GM21619 (cell line): Measurements from ENCODE around the gene FXR1.
"Not testable (repeated sequence)": the region's sequence is repeated elsewhere in the genome, so short reads cannot be mapped to it uniquely, and the experiment has no call there.

ENCODE experiments used
- ATAC-seq: cut with Tn5 transposase; IDR thresholded peaks from one replicate; pipeline ENCODE4 v1.9.1; 2021; ENCODE audit not compliant: unreplicated experiment

FXR1 gene

DNA sequence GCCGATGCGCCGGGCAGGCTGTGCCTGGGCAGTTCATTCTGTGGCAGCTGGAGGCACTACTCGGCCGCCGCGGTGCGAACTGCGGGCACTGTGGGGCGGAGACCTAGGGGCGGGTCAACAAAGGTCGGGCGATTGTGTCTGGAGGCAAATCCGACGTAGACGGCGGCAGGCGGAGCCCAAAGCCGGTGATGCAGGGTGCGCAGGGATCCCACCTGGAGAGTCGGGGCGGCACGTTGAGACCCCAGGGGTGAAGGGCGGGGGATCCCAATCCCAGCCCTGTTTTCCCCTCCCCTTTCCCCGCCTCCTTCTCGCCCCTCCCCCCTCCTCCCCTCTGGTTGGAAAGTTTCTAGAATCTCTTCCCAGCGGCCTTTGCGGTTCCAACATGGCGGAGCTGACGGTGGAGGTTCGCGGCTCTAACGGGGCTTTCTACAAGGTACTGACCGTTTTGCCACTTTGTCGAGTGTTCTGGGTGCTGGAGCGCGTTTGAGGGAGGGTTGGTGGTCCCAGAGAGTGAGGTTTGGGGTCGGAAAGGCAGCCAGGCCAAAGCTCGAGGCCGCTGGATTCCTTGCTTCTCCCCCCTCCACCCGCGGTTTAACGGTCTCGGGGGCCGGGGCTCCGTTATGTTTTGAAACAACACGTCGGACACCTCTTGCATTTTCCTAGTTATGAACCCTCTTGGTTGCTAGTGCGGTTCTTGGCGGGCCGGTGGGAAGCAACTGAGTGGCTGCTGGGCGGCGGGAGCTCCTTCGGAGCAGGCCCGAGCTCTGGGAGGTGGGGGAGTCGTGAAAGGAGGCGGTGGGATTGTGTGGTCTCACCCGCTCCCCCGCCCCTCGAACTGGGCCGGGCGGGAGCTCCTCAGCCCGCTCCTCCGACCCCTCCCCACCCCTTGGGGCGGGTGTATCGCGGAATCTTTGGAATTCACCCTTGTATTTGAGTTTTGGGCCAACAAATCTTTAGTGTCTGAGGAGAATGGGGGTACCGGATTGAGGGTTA, at the start of gene FXR1:
FXR1 (plus strand) TSS at position 367 of the 993 bp plus-strand sequence; CDS start at position 383, 16 bp downstream.
- ATAC-seq = peak; percentile 99

DNA sequence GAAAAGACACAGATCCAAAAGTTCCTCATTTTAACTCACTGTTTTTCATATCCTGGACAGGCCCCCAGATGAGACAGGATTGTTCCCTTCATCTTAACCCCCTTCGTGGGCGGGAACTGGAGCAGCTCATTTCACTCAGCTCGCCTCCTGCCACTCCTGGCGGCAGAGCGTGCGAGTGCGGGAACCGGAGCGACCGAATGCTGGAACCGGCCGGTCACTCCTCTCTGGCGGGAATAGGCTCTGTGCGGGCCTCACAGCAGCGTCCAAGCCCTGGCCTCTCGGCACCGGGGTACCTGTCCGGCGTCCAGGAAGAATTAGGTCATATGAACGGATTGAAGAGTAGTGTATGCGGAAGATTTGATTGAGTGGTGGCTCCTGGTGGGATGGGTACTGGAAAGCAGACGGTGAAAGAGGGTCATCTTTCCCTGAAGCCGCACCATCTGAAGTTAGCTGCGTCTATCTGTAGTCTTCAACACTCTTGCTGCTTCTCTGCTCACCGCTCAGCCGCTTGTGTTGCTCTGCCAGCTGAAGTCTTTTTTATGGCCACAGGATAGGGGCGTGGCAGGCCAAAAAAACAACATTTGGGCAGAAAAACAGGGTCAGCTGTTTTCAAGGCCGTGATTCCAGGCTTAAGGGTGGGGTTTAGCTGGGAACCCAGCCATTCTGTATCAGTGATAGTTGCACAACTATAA, 42.3 kb upstream of the FXR1 start:
- no peak for ATAC-seq

DNA sequence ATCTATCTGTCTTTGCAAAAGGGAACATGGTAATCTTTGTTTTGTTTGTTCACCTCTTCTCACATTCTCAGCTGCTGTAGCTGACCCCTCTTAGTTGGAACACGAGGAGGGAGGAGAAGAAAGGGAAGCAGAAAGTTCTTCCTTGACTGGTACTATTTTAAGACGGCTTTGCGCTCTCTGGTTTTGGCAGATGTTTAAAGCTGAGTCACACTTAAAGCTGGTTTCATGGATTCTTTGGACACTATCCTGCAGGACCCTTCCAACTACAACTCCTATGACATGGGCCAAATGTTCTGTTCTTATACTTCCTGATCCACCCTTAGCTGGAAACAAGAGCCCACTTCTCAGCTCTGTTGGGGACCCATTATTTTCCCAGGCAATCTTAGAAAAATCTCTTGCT, 40.6 kb upstream of the FXR1 start:
- no peak for ATAC-seq

DNA sequence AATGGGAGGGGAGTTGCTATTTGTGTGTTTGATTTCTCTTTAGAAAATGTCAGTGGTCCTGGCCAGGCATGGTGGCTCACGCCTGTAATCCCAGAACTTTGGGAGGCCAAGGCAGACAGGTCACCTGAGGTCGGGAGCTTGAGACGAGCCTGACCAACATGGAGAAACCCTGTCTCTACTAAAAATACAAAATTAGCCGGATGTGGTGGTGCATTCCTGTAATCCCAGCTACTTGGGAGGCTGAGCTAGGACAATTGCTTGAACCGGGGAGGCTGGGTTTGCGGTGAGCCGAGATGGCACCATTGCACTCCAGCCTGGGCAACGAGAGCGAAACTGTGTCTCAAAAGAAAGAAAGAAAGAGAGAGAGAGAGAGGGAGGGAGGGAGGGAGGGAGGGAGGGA, 40.0 kb upstream of the FXR1 start:
- not testable (repeated sequence) for ATAC-seq

DNA sequence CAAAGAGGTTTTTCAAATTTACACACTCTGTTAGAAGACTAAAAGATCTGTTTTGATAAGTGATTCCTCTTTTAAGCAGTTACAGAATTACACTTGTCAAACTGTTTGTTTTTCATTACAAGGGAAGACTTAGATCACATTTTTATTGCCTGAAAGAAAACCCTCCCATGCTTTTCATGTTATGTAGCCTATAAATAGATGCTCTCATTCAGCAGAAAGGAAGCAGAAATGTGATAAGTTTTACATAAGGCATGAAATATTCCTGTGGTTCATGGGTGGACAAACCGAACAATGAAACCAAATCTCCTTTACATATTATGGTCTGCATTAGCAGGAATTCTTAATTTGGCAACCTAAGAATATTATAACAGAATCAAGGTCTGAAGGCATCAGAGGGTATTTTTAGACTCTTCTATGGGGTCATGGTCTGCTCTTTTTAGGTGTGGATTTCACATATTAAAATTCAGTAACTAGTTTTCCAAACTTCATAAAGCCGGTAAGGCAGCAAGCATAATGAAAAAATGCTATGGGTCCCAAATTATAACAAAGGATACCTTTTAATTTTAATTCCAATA, 37.3 kb upstream of the FXR1 start:
- no peak for ATAC-seq

GRCh38 chr3:180881065-180881801, 31.2 kb upstream of the FXR1 start:
- no peak for ATAC-seq

GRCh38 chr3:180882115-180882514, 30.4 kb upstream of the FXR1 start:
- no peak for ATAC-seq

GRCh38 chr3:180888992-180889560, 23.4 kb upstream of the FXR1 start:
- ATAC-seq = no peak

- no peak for ATAC-seq
Observed at GRCh38 chr3:180898572-180898971, 13.9 kb upstream of the FXR1 start.

DNA sequence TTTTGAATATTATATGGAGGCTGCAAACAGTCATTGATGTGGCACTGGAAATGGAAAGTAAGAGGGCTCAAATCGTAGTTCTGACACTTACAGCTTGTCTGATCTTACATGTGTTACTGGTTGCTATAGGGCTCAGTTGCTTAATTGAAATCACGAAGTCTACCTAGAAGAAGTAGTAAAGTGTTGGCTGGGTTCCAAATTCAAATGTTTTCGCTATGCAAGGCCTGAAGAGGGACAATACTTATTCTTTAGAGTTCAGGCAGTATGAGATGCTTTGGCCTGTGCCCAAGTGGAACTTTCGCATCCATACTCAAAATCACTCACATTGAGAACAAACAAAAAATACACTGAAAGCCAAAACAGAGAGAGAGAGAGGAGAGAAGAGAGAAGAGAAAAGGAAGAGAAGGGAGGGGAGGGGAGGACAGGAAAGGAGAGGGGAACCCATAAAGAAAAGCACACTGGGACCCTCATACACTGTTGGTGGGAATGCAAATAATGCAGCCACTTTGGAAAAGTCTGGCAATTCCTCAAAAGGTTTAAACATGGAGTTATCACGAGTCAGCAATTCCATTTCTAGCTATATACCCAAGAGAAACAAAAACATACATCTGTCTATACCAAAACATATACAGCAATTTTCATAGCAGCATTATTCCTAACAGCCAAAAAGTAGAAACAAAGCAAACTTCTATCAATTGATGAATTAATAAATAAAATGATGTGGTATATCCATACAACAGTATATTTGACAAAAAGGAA, 2.9 kb upstream of the FXR1 start:
- no peak for ATAC-seq

DNA sequence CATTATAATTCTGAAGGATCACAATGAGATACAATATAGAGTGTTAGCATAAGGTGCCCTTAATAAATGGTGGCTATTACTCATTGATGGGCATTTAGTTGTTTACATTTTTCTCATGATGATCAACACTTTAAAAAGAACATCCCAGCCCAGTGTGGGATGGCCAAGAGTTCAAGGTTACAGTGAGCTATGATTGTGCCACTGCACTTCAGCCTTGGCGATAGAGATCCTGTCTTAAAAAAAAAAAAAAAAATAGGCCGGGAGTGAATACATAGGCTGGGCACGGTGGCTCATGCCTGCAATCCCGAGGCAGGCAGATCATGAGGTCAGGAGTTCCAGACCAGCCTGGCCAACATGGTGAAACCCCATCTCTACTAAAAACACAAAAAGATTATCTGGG, 1.6 kb upstream of the FXR1 start:
- no peak for ATAC-seq

DNA sequence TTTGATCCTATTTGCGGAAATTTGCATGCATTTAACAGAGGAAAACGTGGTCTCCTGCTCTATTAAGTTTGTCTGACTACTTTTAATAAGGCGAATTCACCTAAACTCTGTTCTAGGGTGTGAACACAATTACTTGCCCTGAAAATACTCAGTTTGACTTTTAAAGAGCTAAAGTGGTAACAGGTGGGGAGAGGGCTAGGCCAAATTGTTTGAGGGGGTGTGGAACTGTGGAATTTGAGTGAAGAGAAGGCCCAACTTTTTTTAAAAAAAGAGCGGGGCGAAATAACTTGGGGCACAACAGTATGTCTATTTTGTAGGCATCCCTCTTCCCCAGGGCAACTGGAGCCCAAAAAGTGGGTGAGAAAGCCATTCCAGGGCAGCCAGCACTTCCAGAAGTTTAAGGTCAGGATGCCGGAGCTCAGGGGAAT, 580 bp upstream of the FXR1 start:
- peak; percentile 13 for ATAC-seq

DNA sequence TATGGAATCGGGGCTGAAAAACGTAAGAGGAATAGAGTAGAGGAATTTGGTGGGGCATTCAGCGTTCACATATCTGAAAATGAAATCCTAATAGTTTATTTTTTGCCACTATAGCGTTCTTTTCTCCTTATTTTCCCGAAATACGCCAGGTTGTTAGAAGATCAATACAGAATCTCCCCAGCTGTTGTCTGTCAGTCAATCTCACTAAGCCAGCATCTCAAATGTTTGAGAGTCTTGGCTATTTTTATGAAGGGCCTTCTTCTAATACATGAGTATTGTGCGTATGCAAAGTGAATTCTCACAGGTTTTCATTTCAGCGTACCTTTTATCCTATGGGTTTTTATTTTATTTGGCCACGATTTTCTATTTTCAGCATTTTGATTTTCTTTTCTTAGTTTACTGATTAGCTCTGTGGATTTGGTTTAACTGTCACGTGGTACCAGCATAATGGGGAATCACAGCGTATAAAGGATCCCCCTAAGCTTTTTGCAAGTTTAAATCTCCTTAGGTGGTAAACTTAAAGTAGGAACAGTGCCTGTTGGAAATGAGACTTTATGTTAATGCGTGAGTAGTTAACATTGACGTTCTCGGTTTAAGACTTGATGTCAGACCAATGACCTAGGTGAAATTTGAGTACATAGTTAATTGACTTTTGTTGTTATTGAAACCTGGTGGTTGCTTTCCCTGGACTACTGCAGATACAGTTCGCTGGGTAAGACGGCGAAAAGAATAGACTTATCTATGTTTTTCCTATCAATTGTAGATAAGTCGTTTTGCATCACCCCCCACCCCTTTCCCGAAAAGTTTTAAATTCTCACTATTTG, 1.3 kb downstream of the FXR1 start:
- no peak for ATAC-seq

GRCh38 chr3:180918542-180918941, 6.1 kb downstream of the FXR1 start:
- no peak for ATAC-seq

DNA sequence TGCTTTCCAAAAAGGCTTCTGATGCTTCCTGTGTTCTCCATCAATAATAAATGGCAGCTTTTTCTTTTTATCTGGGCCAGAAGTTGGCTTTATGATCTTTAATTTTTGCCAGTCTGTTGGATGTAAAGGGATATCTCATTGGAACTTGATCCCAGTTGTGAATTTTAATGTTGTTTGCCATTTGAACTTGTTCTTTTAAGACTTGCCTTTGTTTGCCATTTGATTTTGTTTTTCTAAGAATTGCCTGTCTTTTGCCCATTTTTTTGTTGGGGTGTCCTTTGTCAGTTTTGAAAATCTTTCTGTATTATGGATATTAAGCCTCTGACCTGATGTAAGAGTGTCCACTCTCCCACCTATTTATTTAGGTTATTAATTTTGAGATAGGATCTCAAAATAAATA, 9.8 kb downstream of the FXR1 start:
- ATAC-seq = no peak

DNA sequence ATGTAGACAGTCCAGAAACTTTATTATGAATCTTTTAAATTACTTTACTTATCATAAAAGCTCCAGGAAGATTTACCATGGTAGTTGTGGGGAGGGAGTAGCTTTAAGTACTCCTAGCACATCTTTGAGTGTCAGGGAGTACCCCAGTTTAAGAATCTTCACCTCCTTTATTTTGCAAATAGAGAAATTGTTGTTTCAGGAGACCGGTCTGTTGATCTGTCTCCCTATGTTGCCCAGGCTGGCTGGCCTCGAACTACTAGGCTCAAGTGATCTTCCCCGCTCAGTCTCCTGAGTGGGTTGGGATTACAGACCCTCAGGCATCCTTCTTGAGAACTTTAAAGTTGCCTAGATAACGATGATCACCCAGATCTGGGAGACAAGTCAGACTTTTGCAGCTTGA, 11.1 kb downstream of the FXR1 start:
- ATAC-seq = no peak

GRCh38 chr3:180926526-180926925, 14.1 kb downstream of the FXR1 start:
- no peak for ATAC-seq

GRCh38 chr3:180929376-180929775, 16.9 kb downstream of the FXR1 start:
- no peak for ATAC-seq

DNA sequence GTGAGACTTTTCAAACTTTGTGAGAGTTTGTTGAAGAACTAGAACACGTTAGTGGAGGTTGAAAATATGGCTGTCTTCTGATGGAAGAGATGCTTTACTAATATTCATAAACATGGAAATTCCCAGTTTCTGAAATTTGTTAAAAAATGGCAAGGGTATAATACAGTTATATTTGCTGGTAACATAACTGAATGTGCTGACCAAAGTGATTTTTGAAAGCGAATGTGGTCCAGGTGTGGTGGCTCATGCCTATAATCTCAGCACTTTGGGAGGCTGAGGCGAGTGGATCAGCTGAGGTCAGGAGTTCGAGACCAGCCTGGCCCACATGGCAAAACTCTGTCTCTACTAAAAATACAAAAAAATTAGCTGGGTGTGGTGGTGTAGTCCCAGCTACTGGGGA, 18.1 kb downstream of the FXR1 start:
- ATAC-seq = no peak
